SK-N-SH (cell line): ENCODE data around the gene APBA2. TPM values are rescaled to one million over a fixed set of nuclear protein-coding genes. Genes with fewer than 3 reads are reported as not detected.

Experiments
- CTCF ChIA-PET: fragments of 300-600, 350-600 bp; formaldehyde crosslinking; extraction: SDS; loops from one replicate; lab custom pipeline; 2021; lab: Yijun Ruan, JAX
- POLR2A ChIA-PET: fragments of 350-600 bp; sonication (Branson Sonifier 250); formaldehyde crosslinking; extraction: SDS; loops from one replicate; lab custom pipeline; 2020; ENCODE audit warnings: antibody characterized with exemption, inconsistent platforms; lab: Yijun Ruan, JAX
- DNase-seq: peaks from one replicate; pipeline ENCODE4 v3.0.0; 2012
- H2AFZ ChIP-seq: fragments of 200-600 bp; sonication (generic); 2 replicates; pipeline ENCODE4 v1.8.1; 2016; ENCODE audit warnings: antibody characterized with exemption, mild to moderate bottlenecking, low read depth
- H3F3A ChIP-seq: fragments of 200-600 bp; sonication (generic); replicated peaks from 2 replicates; pipeline ENCODE3; 2016; ENCODE audit warnings: antibody characterized with exemption, mild to moderate bottlenecking; ENCODE audit not compliant: insufficient read depth
- H3K27ac ChIP-seq, 2 experiments: fragments of 200-500 bp in 1 of 2; fragments of 200-600 bp in 1 of 2; sonication (Bioruptor generic) in 1 of 2; sonication (generic), shearing (Covaris generic) in 1 of 2; 2 replicates each; pipeline versions ENCODE4 v1.5.1 to v1.6.1; 2014 to 2016; ENCODE audit warnings: low read depth in 2 of 2, inconsistent platforms in 1 of 2, low read length in 1 of 2, mild to moderate bottlenecking in 1 of 2, mixed read lengths in 1 of 2
- H3K27me3 ChIP-seq: fragments of 200-600 bp; sonication (generic), shearing (Covaris generic); 2 replicates; pipeline ENCODE4 v1.6.1; 2016; ENCODE audit warnings: mixed run types; ENCODE audit not compliant: insufficient read depth
- H3K36me3 ChIP-seq, 2 experiments: fragments of 200-500 bp in 1 of 2; fragments of 200-600 bp in 1 of 2; sonication (Bioruptor generic) in 1 of 2; sonication (generic) in 1 of 2; replicated peaks in 1 of 2; 2 replicates each; pipeline versions ENCODE3 to v1.5.1; 2014 to 2016; ENCODE audit warnings: low read length in 1 of 2, mild to moderate bottlenecking in 1 of 2; ENCODE audit not compliant: insufficient read depth in 2 of 2, control insufficient read depth in 1 of 2
- H3K4me1 ChIP-seq, 2 experiments: fragments of 200-500 bp in 1 of 2; fragments of 200-600 bp in 1 of 2; sonication (Bioruptor generic) in 1 of 2; sonication (generic), shearing (Covaris generic) in 1 of 2; 2 replicates each; pipeline versions ENCODE4 v1.5.1 to v1.6.1; 2014 to 2016; ENCODE audit warnings: low read depth in 1 of 2, low read length in 1 of 2, mixed run types in 1 of 2; ENCODE audit not compliant: insufficient read depth in 2 of 2, control insufficient read depth in 1 of 2
- H3K4me2 ChIP-seq: fragments of 200-600 bp; sonication (generic), shearing (Covaris generic); 2 replicates; pipeline ENCODE4 v1.6.1; 2017; ENCODE audit warnings: mixed run types
- H3K4me3 ChIP-seq, 2 experiments: fragments of 200-500 bp in 1 of 2; fragments of 200-600 bp in 1 of 2; sonication (Bioruptor generic) in 1 of 2; sonication (generic), shearing (Covaris generic) in 1 of 2; 2 replicates each; pipeline versions ENCODE4 v1.5.1 to v1.8.1; 2014 to 2016; ENCODE audit warnings: low read depth in 2 of 2, inconsistent platforms in 1 of 2, low read length in 1 of 2, mild to moderate bottlenecking in 1 of 2, mixed read lengths in 1 of 2, moderate library complexity in 1 of 2
- H3K79me2 ChIP-seq: fragments of 200-600 bp; sonication (generic); 2 replicates; pipeline ENCODE4 v1.8.1; 2017; ENCODE audit warnings: mild to moderate bottlenecking; ENCODE audit not compliant: insufficient read depth
- H3K9ac ChIP-seq: fragments of 200-600 bp; sonication (generic); 2 replicates; pipeline ENCODE4 v1.6.1; 2017; ENCODE audit warnings: mixed run types
- H3K9me2 ChIP-seq: fragments of 200-600 bp; sonication (generic); 2 replicates; pipeline ENCODE4 v1.6.1; 2017; ENCODE audit warnings: mixed run types
- H3K9me3 ChIP-seq: fragments of 200-600 bp; sonication (generic); 2 replicates; pipeline ENCODE4 v1.6.1; 2017; ENCODE audit warnings: mixed run types, mild to moderate bottlenecking, moderate library complexity
- H4K20me1 ChIP-seq: fragments of 200-600 bp; sonication (generic); 2 replicates; pipeline ENCODE4 v1.6.1; 2017; ENCODE audit warnings: mild to moderate bottlenecking, mixed run types; ENCODE audit not compliant: insufficient read depth
- CHD2 ChIP-seq: fragments of 150-350 bp; IDR thresholded peaks from 2 replicates; pipeline ENCODE4 v1.6.1; 2018; ENCODE audit warnings: low read length; ENCODE audit not compliant: partially characterized antibody
- EZH2phosphoT487 ChIP-seq: fragments of 200-600 bp; sonication (generic); IDR thresholded peaks from 2 replicates; pipeline ENCODE4 v1.6.1; 2017; ENCODE audit warnings: low read depth, mixed run types, mild to moderate bottlenecking, antibody characterized with exemption, moderate library complexity, borderline replicate concordance
- FOSL2 ChIP-seq: IDR thresholded peaks from 2 replicates; pipeline ENCODE4 v1.4.0; 2012; ENCODE audit warnings: low read depth, mild to moderate bottlenecking, moderate library complexity, borderline replicate concordance
- GABPA ChIP-seq: IDR thresholded peaks from 2 replicates; pipeline ENCODE4 v1.4.0; 2012; ENCODE audit warnings: low read depth, mild to moderate bottlenecking
- GATA2 ChIP-seq: sonication (generic); formaldehyde crosslinking; IDR thresholded peaks from 2 replicates; pipeline ENCODE4 v1.5.0; 2020; ENCODE audit warnings: mild to moderate bottlenecking, missing genetic modification reagents
- JUND ChIP-seq: IDR thresholded peaks from 2 replicates; pipeline ENCODE4 v1.4.0; 2012
- MXI1 ChIP-seq: IDR thresholded peaks from 2 replicates; pipeline ENCODE4 v1.6.1; 2012; ENCODE audit warnings: mild to moderate bottlenecking, low read depth, low read length, improper control_type of control experiment
- NRF1 ChIP-seq: IDR thresholded peaks from 2 replicates; pipeline ENCODE4 v1.6.1; 2012; ENCODE audit warnings: low read depth, mild to moderate bottlenecking, low read length
- RAD21 ChIP-seq: IDR thresholded peaks from 2 replicates; pipeline ENCODE4 v1.6.1; 2012; ENCODE audit warnings: mild to moderate bottlenecking, low read length
- RCOR1 ChIP-seq: fragments of 150-350 bp; IDR thresholded peaks from 2 replicates; pipeline ENCODE4 v1.6.1; 2017; ENCODE audit warnings: antibody characterized with exemption, low read length
- RXRA ChIP-seq: IDR thresholded peaks from 2 replicates; pipeline ENCODE4 v1.4.0; 2012; ENCODE audit warnings: low read depth, mild to moderate bottlenecking, borderline replicate concordance
- SIN3A ChIP-seq: IDR thresholded peaks from 2 replicates; pipeline ENCODE4 v1.6.1; 2012; ENCODE audit warnings: low read depth, mild to moderate bottlenecking, low read length, moderate library complexity, borderline replicate concordance
- TAF1 ChIP-seq: IDR thresholded peaks from 2 replicates; pipeline ENCODE4 v1.6.1; 2012; ENCODE audit warnings: low read depth, mild to moderate bottlenecking, low read length, moderate library complexity, borderline replicate concordance
- TCF12 ChIP-seq: IDR thresholded peaks from 2 replicates; pipeline ENCODE4 v1.4.0; 2012
- WGBS: methylation state at CpG from one replicate; pipeline ENCODE4 v1.1.6; 2017; ENCODE audit warnings: low lambda C conversion rate; 5-methylcytosine and 5-hydroxymethylcytosine counted together
- polyA plus RNA-seq, 3 experiments: library from polyadenylated mRNA; depleted of rRNA; stranded (reverse); fragments of >200 nt; gene quantifications; 2 replicates each; pipeline ENCODE4 v1.2.3, GENCODE V29; 2012
- TF ChIP-seq, protein P1 (sequence below): IDR thresholded peaks from 2 replicates; pipeline ENCODE4 v1.6.1; 2012; ENCODE audit warnings: mild to moderate bottlenecking, low read depth, low read length, moderate library complexity
- TF ChIP-seq, protein P2 (sequence below): fragments of 150-350 bp; IDR thresholded peaks from 2 replicates; pipeline ENCODE4 v1.6.1; 2017; ENCODE audit warnings: antibody characterized with exemption, low read length, low read depth, borderline replicate concordance
- TF ChIP-seq, protein P3 (sequence below): IDR thresholded peaks from 2 replicates; pipeline ENCODE4; 2012
- TF ChIP-seq, protein P4 (sequence below): IDR thresholded peaks from 2 replicates; pipeline ENCODE4 v1.4.0; 2012; ENCODE audit warnings: low read depth
- TF ChIP-seq, protein P5 (sequence below): IDR thresholded peaks from 2 replicates; pipeline ENCODE4 v1.4.0; 2012; ENCODE audit warnings: low read depth, borderline replicate concordance
- TF ChIP-seq, protein P6 (sequence below): fragments of 200-600 bp; sonication (generic); IDR thresholded peaks from 2 replicates; pipeline ENCODE4 v1.6.1; 2017; ENCODE audit warnings: antibody characterized with exemption, mild to moderate bottlenecking, moderate library complexity

Gene APBA2
- polyA plus RNA-seq, 1 of the 3 experiments (the other 2 are of a cell fraction) = 12.7 TPM

DNA sequence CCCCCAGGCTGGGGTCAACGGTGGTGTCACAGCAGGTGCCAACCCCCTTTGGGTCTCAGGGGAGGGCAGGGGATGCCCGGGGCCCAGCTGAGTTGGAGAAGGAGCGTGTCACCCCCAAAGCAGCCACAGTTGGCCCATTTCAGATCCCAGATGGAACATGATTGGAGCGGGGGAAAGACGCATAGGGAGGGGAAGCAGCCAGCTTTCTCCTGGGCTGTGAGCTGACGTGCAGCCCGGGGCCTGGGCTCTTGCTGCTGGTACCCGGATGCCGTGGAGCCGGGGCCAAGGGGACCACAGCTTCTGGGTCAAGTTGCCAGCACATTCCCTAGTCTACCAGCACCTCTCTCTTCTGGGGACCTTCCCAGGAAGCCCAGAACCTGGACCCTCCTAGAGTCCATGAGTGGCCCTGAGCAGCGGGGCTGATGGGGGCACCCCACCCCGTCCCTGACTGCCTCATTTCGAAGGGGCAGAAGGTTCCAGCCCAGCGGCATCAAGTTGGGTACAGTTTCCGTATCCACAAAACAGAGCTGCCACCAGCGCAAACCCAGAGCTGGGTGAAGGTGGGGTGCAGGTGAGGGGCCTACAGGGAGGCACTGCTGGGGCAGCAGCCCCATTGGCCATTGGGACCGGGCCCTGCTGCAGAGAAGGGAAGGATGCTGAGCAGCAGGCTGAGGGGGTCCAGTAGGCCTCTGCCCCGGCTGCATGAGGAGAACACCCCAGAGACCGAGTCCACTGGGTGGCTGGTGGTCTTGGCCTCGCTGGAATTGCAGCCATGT, 235.0 kb downstream of the APBA2 start:
- Histone ChIP-seq H3K4me1 (no peaks in the 10 kb centered on the region; a peak in 1 of 4 replicates), H3K79me2 (no peaks in the 10 kb centered on the region), H3K4me2 (no peak overlapping the region), H3K36me3 (no peaks in the 10 kb centered on the region), H3K9ac (no peak overlapping the region), H2AFZ (no peak overlapping the region), H3K27me3 (no peaks in the 10 kb centered on the region), H3K27ac (no peak overlapping the region), H3K9me2 (no peaks in the 10 kb centered on the region), H3K4me3 (no peak overlapping the region), H3F3A (no peaks in the 10 kb centered on the region), H4K20me1 (no peaks in the 10 kb centered on the region), H3K9me3 (no peaks in the 10 kb centered on the region)
- 69% methylated on average over 10 of the region's 20 CpGs for WGBS
- DNase-seq = no peak
- ChIA-PET CTCF (interaction anchor here (1.2 to 3.3 kb wide), 3 partner anchors 19 to 21 kb away, joined by 4 to 12 read pairs (median 6); no protein-coding TSS in a partner anchor), POLR2A (interaction anchor here (0.6 kb wide), 2 partner anchors 148 to 854 kb away, joined by 3 to 4 read pairs; no protein-coding TSS in a partner anchor)
- TF ChIP-seq NRF1 = no peak
- TF ChIP-seq, protein P1, sequence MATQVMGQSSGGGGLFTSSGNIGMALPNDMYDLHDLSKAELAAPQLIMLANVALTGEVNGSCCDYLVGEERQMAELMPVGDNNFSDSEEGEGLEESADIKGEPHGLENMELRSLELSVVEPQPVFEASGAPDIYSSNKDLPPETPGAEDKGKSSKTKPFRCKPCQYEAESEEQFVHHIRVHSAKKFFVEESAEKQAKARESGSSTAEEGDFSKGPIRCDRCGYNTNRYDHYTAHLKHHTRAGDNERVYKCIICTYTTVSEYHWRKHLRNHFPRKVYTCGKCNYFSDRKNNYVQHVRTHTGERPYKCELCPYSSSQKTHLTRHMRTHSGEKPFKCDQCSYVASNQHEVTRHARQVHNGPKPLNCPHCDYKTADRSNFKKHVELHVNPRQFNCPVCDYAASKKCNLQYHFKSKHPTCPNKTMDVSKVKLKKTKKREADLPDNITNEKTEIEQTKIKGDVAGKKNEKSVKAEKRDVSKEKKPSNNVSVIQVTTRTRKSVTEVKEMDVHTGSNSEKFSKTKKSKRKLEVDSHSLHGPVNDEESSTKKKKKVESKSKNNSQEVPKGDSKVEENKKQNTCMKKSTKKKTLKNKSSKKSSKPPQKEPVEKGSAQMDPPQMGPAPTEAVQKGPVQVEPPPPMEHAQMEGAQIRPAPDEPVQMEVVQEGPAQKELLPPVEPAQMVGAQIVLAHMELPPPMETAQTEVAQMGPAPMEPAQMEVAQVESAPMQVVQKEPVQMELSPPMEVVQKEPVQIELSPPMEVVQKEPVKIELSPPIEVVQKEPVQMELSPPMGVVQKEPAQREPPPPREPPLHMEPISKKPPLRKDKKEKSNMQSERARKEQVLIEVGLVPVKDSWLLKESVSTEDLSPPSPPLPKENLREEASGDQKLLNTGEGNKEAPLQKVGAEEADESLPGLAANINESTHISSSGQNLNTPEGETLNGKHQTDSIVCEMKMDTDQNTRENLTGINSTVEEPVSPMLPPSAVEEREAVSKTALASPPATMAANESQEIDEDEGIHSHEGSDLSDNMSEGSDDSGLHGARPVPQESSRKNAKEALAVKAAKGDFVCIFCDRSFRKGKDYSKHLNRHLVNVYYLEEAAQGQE = no peak
- TF ChIP-seq JUND = no peak
- no peak for TF ChIP-seq RXRA
- TF ChIP-seq CHD2 = no peak
- TF ChIP-seq, protein P2, sequence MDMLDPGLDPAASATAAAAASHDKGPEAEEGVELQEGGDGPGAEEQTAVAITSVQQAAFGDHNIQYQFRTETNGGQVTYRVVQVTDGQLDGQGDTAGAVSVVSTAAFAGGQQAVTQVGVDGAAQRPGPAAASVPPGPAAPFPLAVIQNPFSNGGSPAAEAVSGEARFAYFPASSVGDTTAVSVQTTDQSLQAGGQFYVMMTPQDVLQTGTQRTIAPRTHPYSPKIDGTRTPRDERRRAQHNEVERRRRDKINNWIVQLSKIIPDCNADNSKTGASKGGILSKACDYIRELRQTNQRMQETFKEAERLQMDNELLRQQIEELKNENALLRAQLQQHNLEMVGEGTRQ = no peak
- no peak for TF ChIP-seq TAF1
- TF ChIP-seq, protein P3, sequence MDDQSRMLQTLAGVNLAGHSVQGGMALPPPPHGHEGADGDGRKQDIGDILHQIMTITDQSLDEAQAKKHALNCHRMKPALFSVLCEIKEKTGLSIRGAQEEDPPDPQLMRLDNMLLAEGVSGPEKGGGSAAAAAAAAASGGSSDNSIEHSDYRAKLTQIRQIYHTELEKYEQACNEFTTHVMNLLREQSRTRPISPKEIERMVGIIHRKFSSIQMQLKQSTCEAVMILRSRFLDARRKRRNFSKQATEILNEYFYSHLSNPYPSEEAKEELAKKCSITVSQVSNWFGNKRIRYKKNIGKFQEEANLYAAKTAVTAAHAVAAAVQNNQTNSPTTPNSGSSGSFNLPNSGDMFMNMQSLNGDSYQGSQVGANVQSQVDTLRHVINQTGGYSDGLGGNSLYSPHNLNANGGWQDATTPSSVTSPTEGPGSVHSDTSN = no peak
- TF ChIP-seq, protein P4, sequence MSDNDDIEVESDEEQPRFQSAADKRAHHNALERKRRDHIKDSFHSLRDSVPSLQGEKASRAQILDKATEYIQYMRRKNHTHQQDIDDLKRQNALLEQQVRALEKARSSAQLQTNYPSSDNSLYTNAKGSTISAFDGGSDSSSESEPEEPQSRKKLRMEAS = no peak
- TF ChIP-seq MXI1 = no peak
- TF ChIP-seq TCF12 = no peak
- no peak for TF ChIP-seq FOSL2
- no peak for TF ChIP-seq GATA2
- TF ChIP-seq RAD21 = no peak
- no peak for TF ChIP-seq GABPA
- no peak for TF ChIP-seq SIN3A
- no peak for TF ChIP-seq RCOR1
- TF ChIP-seq, protein P5, sequence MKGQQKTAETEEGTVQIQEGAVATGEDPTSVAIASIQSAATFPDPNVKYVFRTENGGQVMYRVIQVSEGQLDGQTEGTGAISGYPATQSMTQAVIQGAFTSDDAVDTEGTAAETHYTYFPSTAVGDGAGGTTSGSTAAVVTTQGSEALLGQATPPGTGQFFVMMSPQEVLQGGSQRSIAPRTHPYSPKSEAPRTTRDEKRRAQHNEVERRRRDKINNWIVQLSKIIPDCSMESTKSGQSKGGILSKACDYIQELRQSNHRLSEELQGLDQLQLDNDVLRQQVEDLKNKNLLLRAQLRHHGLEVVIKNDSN = no peak
- no peak for TF ChIP-seq EZH2phosphoT487
- TF ChIP-seq, protein P6, sequence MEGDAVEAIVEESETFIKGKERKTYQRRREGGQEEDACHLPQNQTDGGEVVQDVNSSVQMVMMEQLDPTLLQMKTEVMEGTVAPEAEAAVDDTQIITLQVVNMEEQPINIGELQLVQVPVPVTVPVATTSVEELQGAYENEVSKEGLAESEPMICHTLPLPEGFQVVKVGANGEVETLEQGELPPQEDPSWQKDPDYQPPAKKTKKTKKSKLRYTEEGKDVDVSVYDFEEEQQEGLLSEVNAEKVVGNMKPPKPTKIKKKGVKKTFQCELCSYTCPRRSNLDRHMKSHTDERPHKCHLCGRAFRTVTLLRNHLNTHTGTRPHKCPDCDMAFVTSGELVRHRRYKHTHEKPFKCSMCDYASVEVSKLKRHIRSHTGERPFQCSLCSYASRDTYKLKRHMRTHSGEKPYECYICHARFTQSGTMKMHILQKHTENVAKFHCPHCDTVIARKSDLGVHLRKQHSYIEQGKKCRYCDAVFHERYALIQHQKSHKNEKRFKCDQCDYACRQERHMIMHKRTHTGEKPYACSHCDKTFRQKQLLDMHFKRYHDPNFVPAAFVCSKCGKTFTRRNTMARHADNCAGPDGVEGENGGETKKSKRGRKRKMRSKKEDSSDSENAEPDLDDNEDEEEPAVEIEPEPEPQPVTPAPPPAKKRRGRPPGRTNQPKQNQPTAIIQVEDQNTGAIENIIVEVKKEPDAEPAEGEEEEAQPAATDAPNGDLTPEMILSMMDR = no peak
